ENCODE data around the gene SYTL3. TPM values are rescaled to one million over a fixed set of nuclear protein-coding genes. Genes with fewer than 3 reads are reported as not detected.

Gene SYTL3
- total RNA-seq, 1 experiment from 2014 or later: 17.5 TPM

DNA sequence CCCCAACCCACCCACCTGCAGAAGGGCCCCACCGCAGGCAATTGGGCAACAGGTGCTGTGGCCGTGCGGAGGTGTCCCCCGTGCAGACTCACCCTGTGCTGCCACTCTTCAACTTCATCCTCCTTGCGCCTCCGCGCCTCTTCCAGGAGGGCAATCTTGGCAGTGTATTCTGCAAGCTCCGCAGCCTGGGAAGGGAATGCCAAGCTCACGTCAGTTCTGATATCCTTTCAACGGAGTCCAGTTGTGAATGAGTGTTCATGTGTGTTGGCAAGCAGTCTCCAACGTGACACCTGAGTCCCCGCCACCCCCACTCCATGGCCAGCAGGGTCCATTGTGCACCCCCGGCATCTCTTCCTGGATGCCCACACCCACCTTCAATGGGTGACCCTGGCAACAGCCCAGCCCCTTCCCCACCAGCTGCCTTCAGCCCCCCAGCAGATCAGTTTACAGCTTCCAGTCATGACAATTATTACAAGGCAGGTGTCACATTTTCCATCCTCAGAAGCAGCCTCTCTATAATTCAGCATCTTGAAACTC, 119.4 kb downstream of the SYTL3 start:
- Histone ChIP-seq H3K27ac (no peak overlapping the region), H3K4me1 (replicated peaks) (no peaks in the 10 kb centered on the region), H3K36me3 (peaks cover 100% of the 10 kb centered on the region), H3K4me3 (no peak overlapping the region), H3K27me3 (replicated peaks) (no peaks in the 10 kb centered on the region), H3K9me3 (replicated peaks) (no peaks in the 10 kb centered on the region)
- no peak for DNase-seq (ENCODE audit: low read depth in 1 of 2, low spot score in 2 of 2)

DNA sequence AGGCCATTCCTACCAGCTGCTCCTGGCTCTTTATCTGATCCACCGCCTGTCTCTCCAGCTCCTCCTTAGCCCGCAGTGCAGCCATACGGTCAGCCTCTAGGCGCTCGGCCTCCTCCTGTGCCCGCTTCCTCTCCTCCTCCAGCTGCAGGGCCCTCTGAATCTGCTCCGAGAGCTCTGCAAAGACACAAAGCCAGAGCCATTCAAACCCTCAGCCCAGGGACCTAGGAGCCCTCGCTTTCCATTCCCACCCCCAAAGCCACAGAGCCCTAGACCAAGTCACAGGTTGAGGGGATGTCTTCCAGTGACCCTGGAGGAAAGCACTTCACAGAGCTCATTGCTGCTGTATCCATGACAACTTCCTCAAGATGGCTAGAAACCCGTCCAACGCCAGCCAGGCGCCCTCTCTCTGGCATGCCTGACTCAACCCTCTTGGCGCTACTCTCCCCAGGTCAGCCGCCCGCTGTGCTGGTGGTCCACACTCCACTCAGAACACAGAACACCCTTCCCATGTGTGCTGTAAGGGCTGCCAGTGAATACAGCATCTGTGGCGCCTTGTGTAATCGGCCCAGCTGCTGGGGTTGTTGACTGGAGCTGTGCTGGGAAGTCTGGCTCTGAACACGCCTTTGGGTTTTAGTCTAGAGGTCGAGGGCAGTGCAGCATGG, 120.0 kb downstream of the SYTL3 start:
- Histone ChIP-seq H3K4me1 (replicated peaks) (no peaks in the 10 kb centered on the region), H3K27me3 (replicated peaks) (no peaks in the 10 kb centered on the region), H3K27ac (no peak overlapping the region), H3K4me3 (no peak overlapping the region), H3K9me3 (replicated peaks) (no peaks in the 10 kb centered on the region), H3K36me3 (peaks cover 99% of the 10 kb centered on the region)
- DNase-seq (ENCODE audit: low read depth in 1 of 2, low spot score in 2 of 2): no peak

DNA sequence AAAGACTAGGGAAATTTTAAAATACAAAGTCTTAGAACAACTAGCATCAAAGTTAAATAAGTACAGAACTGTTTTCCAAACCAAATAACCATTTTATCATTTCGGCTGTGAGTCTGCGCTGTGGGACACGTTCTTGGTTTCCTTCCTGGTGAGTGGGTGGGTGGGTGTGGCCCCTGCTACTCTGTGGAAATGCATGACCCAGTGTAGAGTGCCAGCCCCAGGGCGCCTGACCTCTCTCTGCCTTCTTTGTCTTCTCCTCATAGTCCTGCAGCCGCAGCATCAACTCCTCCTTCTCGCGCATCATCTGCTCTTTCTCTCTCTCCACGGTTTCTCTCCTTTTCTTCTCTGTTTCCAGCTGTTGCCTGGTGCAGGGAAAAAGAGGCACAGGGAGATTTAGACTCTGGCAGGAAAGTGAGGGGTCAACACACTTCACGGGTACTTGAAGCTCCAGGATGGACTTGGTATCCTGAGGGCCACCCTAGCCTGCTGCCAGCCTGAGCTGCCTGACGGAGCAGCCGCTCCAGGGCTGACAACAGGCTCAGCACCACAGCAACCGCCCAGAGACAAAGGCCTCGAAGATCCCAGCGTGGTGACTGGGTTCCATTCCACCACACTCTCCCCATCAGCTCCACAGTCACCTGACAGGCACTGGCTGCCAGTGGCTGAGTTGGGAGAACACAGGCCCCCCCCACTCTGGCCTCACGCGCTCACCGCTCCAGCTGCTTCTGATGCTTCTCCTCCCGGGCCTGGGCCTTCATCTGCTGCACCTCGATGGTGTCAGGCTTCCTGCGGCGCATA, 120.9 kb downstream of the SYTL3 start:
- Histone ChIP-seq H3K9me3 (replicated peaks) (no peaks in the 10 kb centered on the region), H3K27ac (no peak overlapping the region), H3K4me3 (no peak overlapping the region), H3K36me3 (peaks cover 99% of the 10 kb centered on the region), H3K4me1 (replicated peaks) (no peaks in the 10 kb centered on the region), H3K27me3 (replicated peaks) (no peaks in the 10 kb centered on the region)
- no peak for DNase-seq (ENCODE audit: low read depth in 1 of 2, low spot score in 2 of 2)

DNA sequence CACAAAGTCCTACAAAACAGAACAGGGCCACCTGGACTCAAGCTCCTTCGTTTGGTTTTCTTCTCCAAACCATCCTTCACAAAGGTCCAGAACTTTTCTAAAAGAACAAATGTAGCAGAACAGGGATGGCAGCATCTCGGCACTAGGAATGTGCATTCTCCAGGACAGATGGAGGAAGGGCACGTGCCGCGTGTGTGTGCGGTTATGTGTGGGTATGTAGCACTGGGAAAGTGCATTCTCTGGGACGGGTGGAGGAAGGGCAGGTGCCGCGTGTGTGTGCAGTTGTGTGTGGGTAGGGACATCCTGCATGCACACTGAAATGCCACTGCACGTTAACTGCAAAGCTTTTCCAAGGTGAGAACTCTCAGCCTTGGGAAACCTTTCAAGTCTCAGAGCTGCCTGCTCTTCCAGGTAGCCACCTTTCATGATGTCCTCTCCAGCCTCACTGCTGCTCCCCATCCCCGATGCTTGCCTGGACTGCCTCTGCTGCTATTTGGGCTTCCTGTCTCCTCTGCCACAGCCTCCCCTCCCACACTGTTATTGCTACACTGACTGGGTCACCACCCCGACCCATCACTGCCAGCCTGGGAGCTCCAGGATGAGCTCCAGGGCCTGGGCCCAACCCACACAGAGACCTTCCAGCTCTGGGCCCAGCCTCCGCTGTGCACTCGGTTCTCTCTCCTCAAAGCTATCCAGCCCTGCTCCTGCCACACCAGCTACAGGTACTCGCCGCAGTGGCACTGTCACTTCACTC, 121.7 kb downstream of the SYTL3 start:
- Histone ChIP-seq H3K27ac (no peak overlapping the region), H3K4me3 (no peak overlapping the region), H3K9me3 (replicated peaks) (no peaks in the 10 kb centered on the region), H3K27me3 (replicated peaks) (no peaks in the 10 kb centered on the region), H3K36me3 (peaks cover 99% of the 10 kb centered on the region), H3K4me1 (replicated peaks) (no peaks in the 10 kb centered on the region)
- no peak for DNase-seq (ENCODE audit: low read depth in 1 of 2, low spot score in 2 of 2)

- Histone ChIP-seq H3K4me3 (no peak overlapping the region), H3K27ac (no peak overlapping the region), H3K36me3 (peaks cover 99% of the 10 kb centered on the region)
Measured at GRCh38 chr6:158772172-158772571, 122.3 kb downstream of the SYTL3 start.

GRCh38 chr6:158772851-158773371, 123.1 kb downstream of the SYTL3 start:
- Histone ChIP-seq H3K9me3 (replicated peaks) (no peaks in the 10 kb centered on the region), H3K27ac (no peak overlapping the region), H3K4me1 (replicated peaks) (no peaks in the 10 kb centered on the region), H3K27me3 (replicated peaks) (no peaks in the 10 kb centered on the region), H3K36me3 (peaks cover 99% of the 10 kb centered on the region), H3K4me3 (no peak overlapping the region)
- no peak for DNase-seq (ENCODE audit: low read depth in 1 of 2, low spot score in 2 of 2)

More at GRCh38 chr6:158772172-158772571, 122.3 kb downstream of the SYTL3 start:
- Histone ChIP-seq H3K4me1 (replicated peaks) (no peaks in the 10 kb centered on the region), H3K27me3 (replicated peaks) (no peaks in the 10 kb centered on the region), H3K9me3 (replicated peaks) (no peaks in the 10 kb centered on the region)
- no peak for DNase-seq (ENCODE audit: low read depth in 1 of 2, low spot score in 2 of 2)

DNA sequence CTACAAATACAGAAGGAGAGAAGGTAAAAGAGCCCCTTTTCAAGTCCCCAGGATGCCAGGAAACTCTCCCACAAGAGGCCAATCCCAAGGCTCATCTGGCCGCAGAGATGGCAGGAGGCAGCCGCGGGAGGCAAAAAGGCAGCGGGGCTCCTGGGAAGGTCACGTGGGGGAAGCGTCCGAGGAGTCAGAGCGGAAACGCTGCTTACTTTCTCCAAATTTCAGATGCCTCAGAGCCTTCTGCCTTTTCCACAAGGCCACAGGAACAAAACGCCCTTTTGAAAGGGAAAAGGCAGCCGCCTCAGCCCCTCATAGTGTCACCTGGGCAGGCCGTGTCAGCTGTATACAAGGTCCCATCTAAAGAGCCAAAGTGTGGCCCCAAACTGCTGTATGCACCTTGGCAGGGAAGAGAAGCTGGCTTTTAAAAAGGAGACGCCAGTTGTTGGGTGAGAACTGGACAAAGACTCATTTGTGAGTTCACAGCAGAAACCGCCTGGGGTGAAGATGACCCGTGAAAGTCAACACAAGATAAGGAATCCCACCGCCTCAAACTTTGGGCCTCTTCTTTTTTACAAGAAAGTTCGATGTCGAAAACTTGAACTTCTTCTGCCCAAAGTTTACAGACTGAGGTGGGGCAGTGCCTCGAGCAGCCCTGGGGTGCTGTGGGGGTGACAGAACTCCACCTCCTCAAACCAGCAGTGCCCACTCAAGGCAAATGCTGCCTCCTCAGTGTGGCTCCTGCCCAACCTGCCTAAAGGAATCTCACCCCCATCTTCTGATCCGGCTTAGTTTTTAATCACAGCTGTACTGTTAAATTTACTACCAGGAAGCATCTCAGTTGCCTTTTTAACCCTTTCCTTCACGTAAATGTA, 124.0 kb downstream of the SYTL3 start:
- H3K27me3 ChIP-seq (replicated peaks): no peaks in the 10 kb centered on the region
- no peaks in the 10 kb centered on the region for H3K9me3 ChIP-seq (replicated peaks)
- H3K4me1 ChIP-seq (replicated peaks): no peaks in the 10 kb centered on the region
- H3K27ac ChIP-seq: no peak overlapping the region
- DNase-seq (ENCODE audit: low read depth in 1 of 2, low spot score in 2 of 2): no peak
- no peak overlapping the region for H3K4me3 ChIP-seq
- peaks cover 99% of the 10 kb centered on the region for H3K36me3 ChIP-seq

DNA sequence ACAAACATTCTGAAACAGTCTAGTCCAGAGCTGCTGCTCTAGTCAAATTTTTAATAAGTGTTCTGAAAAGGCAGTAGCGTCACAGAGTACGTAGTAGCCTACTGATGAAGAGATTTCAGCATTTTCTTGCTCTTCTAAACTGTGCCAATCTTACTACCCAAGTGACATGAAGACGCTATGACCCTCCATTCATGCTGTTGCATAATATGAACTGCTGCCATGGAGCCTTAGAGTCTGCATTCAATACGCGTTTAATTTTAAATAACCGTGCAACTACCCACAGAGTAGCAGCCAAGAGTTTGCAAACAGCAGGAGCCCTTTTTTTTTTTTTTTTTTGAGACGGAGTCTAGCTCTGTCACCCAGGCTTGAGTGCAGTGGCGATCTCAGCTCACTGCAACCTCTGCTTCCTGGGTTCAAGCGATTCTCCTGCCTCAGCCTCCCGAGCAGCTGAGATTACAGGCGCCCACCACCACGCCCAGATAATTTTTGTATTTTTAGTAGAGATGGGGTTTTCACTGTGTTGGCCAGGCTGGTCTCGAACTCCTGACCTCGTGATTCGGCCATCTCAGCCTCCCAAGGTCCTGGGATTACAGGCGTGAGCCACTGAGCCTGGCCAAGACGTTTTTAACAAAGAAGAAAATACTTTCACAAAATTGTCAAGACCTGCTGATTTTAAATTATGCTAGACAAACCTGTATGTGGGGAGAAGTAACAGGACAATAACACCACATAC, 125.0 kb downstream of the SYTL3 start:
- H3K27me3 ChIP-seq (replicated peaks): no peaks in the 10 kb centered on the region
- no peak overlapping the region for H3K27ac ChIP-seq
- H3K4me3 ChIP-seq: no peak overlapping the region
- H3K4me1 ChIP-seq (replicated peaks): no peaks in the 10 kb centered on the region
- no peak for DNase-seq (ENCODE audit: low read depth in 1 of 2, low spot score in 2 of 2)
- H3K9me3 ChIP-seq (replicated peaks): no peaks in the 10 kb centered on the region
- H3K36me3 ChIP-seq: peaks cover 99% of the 10 kb centered on the region

DNA sequence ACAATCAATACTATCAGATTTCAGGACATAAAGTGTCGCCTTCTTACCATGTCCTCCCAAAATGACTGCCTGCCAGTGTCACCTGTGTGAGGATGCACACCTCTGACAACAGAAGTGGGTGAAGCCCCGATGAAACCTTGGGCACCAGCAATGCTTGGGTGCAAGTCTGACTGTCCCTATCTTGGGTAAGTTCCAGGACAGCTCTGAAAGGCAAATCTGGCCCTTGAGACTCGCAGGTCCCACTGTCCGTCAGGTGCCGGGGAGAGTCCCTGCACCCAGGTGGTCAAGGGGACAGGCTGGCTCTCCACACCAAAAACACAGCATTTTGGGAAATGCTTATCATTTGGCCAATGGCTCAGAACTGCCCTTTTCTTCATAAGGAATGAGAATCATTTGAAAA, 126.0 kb downstream of the SYTL3 start:
- Histone ChIP-seq H3K9me3 (replicated peaks) (no peaks in the 10 kb centered on the region), H3K36me3 (peaks cover 98% of the 10 kb centered on the region), H3K4me3 (no peak overlapping the region), H3K27me3 (replicated peaks) (no peaks in the 10 kb centered on the region), H3K27ac (no peak overlapping the region), H3K4me1 (replicated peaks) (no peaks in the 10 kb centered on the region)
- no peak for DNase-seq (ENCODE audit: low read depth in 1 of 2, low spot score in 2 of 2)

DNA sequence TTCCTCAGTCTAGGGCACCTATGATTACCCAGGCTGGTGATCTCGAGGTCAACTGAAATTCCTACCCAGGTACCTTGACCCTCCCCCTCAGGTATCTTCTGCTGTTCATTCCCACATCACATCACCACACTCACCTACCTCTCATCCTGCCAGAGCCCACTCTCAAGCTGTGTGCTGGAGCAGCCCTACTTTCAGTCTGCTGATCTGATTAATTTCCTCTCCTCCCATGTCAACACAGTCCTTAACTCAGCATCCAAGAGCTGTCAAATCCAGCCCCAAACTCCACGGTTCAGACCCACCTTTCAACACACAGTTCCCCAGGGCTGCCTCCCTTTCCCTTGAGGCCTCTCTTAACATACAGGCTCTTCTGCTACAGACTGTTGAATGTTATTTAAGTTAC, 126.9 kb downstream of the SYTL3 start:
- no peak overlapping the region for H3K27ac ChIP-seq
- H3K27me3 ChIP-seq (replicated peaks): no peaks in the 10 kb centered on the region
- no peaks in the 10 kb centered on the region for H3K4me1 ChIP-seq (replicated peaks)
- H3K4me3 ChIP-seq: no peak overlapping the region
- DNase-seq (ENCODE audit: low read depth in 1 of 2, low spot score in 2 of 2): no peak
- H3K36me3 ChIP-seq: peaks cover 98% of the 10 kb centered on the region
- H3K9me3 ChIP-seq (replicated peaks): no peaks in the 10 kb centered on the region

GRCh38 chr6:158777510-158777909, 127.7 kb downstream of the SYTL3 start:
- Histone ChIP-seq H3K9me3 (replicated peaks) (no peaks in the 10 kb centered on the region), H3K27me3 (replicated peaks) (no peaks in the 10 kb centered on the region), H3K36me3 (peaks cover 98% of the 10 kb centered on the region), H3K4me1 (replicated peaks) (no peaks in the 10 kb centered on the region), H3K4me3 (no peak overlapping the region), H3K27ac (no peak overlapping the region)
- DNase-seq (ENCODE audit: low read depth in 1 of 2, low spot score in 2 of 2): no peak

DNA sequence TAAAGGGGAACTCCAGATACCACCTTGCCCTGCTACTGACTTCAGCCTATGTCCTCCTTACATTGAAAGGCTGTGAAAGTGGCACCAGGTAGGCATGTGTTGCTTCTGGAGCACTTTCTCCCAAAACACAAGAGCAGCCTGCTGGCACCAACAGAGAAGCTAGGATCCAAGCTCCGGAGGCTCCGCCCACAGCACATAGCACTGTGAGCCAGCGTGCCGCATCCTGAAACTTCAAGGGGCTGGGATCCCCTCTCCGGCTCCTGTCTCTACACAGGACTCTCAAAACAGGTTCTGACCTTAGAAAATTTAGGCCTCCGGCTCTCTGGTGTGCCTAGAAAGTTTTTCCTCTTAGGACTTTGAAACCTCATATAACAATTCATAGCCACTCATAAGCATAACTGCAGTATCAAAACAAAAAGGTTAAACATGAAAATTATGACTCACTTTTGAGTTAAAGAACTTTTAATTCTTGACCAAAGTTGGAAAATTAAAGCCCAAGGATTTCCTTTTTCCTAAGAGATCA, 128.2 kb downstream of the SYTL3 start:
- Histone ChIP-seq H3K9me3 (replicated peaks) (no peaks in the 10 kb centered on the region), H3K4me3 (no peak overlapping the region), H3K4me1 (replicated peaks) (no peaks in the 10 kb centered on the region), H3K27me3 (replicated peaks) (no peaks in the 10 kb centered on the region), H3K36me3 (peaks cover 98% of the 10 kb centered on the region), H3K27ac (no peak overlapping the region)
- DNase-seq (ENCODE audit: low read depth in 1 of 2, low spot score in 2 of 2): no peak

Measured in SJSA1 (cell line).